Vagina (tissue), 2 donors: ENCODE data around the gene ZNF467. TPM values are rescaled to one million over a fixed set of nuclear protein-coding genes. Genes with fewer than 3 reads are reported as not detected.

ENCODE experiments used
- DNase-seq, 2 donors: peaks; one replicate each; pipeline ENCODE4 v3.0.0-alpha.2; 2017; ENCODE audit errors: extremely low spot score in 2 of 2
- H3K27ac ChIP-seq: fragments of 200-600 bp; sonication (generic); one replicate; pipeline ENCODE4 v1.5.1; 2019
- H3K27me3 ChIP-seq: fragments of 200-600 bp; sonication (generic); one replicate; pipeline ENCODE4 v1.5.1; 2019
- H3K36me3 ChIP-seq, 2 donors: fragments of 200-600 bp; sonication (generic); one replicate each; pipeline ENCODE4 v1.5.1; 2017 to 2019
- H3K4me1 ChIP-seq: fragments of 200-600 bp; sonication (generic); one replicate; pipeline ENCODE4 v1.5.1; 2019
- H3K4me3 ChIP-seq, 2 donors: fragments of 200-600 bp; sonication (generic); 1 replicate in 1 of 2; 2 replicates in 1 of 2; pipeline ENCODE4 v1.5.1; 2016 to 2019
- H3K9me3 ChIP-seq: fragments of 200-600 bp; sonication (generic); one replicate; pipeline ENCODE4 v1.5.1; 2019
- POLR2A ChIP-seq, 2 donors: fragments of 450-650 bp; IDR thresholded peaks; one replicate each; pipeline ENCODE4 v1.6.1; 2017; ENCODE audit warnings: antibody characterized with exemption in 2 of 2, mild to moderate bottlenecking in 2 of 2, moderate library complexity in 2 of 2
- POLR2AphosphoS5 ChIP-seq, 2 donors: sonication (generic); formaldehyde crosslinking; IDR thresholded peaks; one replicate each; pipeline ENCODE4 v1.9.0; 2017; ENCODE audit warnings: antibody characterized with exemption in 2 of 2, mild to moderate bottlenecking in 2 of 2, low read depth in 1 of 2; ENCODE audit not compliant: insufficient read depth in 1 of 2
- intact Hi-C: fragments of 100-400 bp; cut with DNase I; formaldehyde crosslinking; loops from one replicate; pipeline ENCODE4 v1.15.1; 2023
- total RNA-seq: library from RNA; depleted of rRNA; stranded (reverse); fragments of >200 nt; gene quantifications from one replicate; pipeline ENCODE4 v1.2.3, GENCODE V29; 2016
- TF ChIP-seq, protein P1 (sequence below), 3 experiments: fragments of 450-650 bp in 2 of 3; fragments of 200-600 bp in 1 of 3; sonication (generic) in 1 of 3; IDR thresholded peaks; one replicate each; pipeline ENCODE4 v1.5.1; 2017 to 2019; ENCODE audit warnings: antibody characterized with exemption in 3 of 3, mild to moderate bottlenecking in 2 of 3, moderate library complexity in 2 of 3

The ZNF467 gene
- total RNA-seq, 1 donor from 2014 or later, result 13.3 TPM

GRCh38 chr7:149780056-149780455, 6.7 kb upstream of the ZNF467 start:
- Histone ChIP-seq H3K27ac (no peak overlapping the region), H3K4me1 (no peaks in the 10 kb centered on the region), H3K27me3 (no peaks in the 10 kb centered on the region), H3K4me3 (no peak overlapping the region), H3K36me3 (no peaks in the 10 kb centered on the region), H3K9me3 (no peaks in the 10 kb centered on the region)
- intact Hi-C loops, result no loop called here
- TF ChIP-seq POLR2A (IDR thresholded peaks at IDR 0.05) (no peak), POLR2AphosphoS5 (IDR thresholded peaks at IDR 0.05; ENCODE audit: insufficient read depth in 1 of 2, low read depth in 1 of 2) (no peak)
- TF ChIP-seq, protein P1, sequence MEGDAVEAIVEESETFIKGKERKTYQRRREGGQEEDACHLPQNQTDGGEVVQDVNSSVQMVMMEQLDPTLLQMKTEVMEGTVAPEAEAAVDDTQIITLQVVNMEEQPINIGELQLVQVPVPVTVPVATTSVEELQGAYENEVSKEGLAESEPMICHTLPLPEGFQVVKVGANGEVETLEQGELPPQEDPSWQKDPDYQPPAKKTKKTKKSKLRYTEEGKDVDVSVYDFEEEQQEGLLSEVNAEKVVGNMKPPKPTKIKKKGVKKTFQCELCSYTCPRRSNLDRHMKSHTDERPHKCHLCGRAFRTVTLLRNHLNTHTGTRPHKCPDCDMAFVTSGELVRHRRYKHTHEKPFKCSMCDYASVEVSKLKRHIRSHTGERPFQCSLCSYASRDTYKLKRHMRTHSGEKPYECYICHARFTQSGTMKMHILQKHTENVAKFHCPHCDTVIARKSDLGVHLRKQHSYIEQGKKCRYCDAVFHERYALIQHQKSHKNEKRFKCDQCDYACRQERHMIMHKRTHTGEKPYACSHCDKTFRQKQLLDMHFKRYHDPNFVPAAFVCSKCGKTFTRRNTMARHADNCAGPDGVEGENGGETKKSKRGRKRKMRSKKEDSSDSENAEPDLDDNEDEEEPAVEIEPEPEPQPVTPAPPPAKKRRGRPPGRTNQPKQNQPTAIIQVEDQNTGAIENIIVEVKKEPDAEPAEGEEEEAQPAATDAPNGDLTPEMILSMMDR (IDR thresholded peaks at IDR 0.05), result no peak
- no peak for DNase-seq

GRCh38 chr7:149779502-149779805, 6.1 kb upstream of the ZNF467 start:
- intact Hi-C loops, result no loop called here
- H3K27me3 ChIP-seq, result no peaks in the 10 kb centered on the region
- H3K27ac ChIP-seq, result no peak overlapping the region
- peaks cover 5% of the 10 kb centered on the region for H3K4me1 ChIP-seq
- DNase-seq, result no peak
- H3K4me3 ChIP-seq, result no peak overlapping the region
- no peaks in the 10 kb centered on the region for H3K9me3 ChIP-seq
- TF ChIP-seq POLR2AphosphoS5 (IDR thresholded peaks at IDR 0.05; ENCODE audit: insufficient read depth in 1 of 2, low read depth in 1 of 2) (no peak), POLR2A (IDR thresholded peaks at IDR 0.05) (no peak)
- TF ChIP-seq, protein P1 (IDR thresholded peaks at IDR 0.05), result no peak
- H3K36me3 ChIP-seq, result no peaks in the 10 kb centered on the region

DNA sequence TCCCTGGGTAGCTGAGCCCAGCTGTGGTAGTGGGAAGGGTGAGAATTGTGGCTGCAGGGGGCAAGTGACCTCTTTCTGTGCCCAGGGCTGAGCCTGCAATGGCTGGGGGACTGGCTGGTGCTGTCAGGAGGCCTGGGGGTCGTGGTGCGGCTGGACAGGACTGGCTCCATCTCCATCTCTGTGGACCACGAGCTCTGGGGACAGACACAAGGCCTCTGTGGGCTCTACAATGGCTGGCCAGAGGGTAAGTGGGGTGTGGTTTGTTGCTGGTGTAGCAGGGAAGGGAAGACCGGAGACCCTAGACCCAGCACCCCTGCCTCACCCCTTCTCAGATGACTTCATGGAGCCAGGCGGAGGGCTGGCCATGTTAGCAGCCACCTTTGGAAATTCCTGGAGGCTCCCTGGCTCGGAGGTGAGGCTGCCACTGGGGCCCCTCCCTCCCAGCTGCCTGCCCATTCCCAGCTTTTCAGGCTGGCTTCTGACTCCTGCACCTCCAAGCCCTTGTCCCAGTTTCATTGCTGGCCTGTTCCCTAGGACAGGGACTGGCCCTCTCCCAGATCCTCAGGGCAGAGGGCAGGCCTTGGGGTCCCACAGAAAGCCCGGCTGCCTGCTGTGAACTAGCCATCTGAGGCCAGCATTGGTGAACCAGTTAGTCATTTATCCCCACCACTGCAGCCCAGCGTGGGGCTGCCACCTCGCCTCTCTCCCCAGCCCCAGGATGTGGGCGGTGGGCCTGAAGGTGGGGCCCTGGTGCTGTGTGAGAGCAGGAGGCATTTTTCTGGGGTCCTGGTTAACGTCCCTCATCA, 5.5 kb upstream of the ZNF467 start:
- no peak overlapping the region for H3K4me3 ChIP-seq
- TF ChIP-seq POLR2A (IDR thresholded peaks at IDR 0.05) (no peak), POLR2AphosphoS5 (IDR thresholded peaks at IDR 0.05; ENCODE audit: insufficient read depth in 1 of 2, low read depth in 1 of 2) (no peak)
- TF ChIP-seq, protein P1 (IDR thresholded peaks at IDR 0.05), result no peak
- no peak overlapping the region for H3K27ac ChIP-seq
- H3K36me3 ChIP-seq, result no peaks in the 10 kb centered on the region
- H3K27me3 ChIP-seq, result no peaks in the 10 kb centered on the region
- no peak for DNase-seq
- intact Hi-C loops, result no loop called here
- H3K4me1 ChIP-seq, result peaks cover 10% of the 10 kb centered on the region
- H3K9me3 ChIP-seq, result no peaks in the 10 kb centered on the region

- peaks cover 17% of the 10 kb centered on the region for H3K4me1 ChIP-seq
- no peaks in the 10 kb centered on the region for H3K9me3 ChIP-seq
- no peak overlapping the region for H3K27ac ChIP-seq
- H3K27me3 ChIP-seq, result no peaks in the 10 kb centered on the region
- TF ChIP-seq POLR2A (IDR thresholded peaks at IDR 0.05), result no peak
- no peak for DNase-seq
- intact Hi-C loops, result no loop called here
- no peaks in the 10 kb centered on the region for H3K36me3 ChIP-seq
- no peak overlapping the region for H3K4me3 ChIP-seq
Measured at GRCh38 chr7:149778327-149778637, 4.9 kb upstream of the ZNF467 start.

DNA sequence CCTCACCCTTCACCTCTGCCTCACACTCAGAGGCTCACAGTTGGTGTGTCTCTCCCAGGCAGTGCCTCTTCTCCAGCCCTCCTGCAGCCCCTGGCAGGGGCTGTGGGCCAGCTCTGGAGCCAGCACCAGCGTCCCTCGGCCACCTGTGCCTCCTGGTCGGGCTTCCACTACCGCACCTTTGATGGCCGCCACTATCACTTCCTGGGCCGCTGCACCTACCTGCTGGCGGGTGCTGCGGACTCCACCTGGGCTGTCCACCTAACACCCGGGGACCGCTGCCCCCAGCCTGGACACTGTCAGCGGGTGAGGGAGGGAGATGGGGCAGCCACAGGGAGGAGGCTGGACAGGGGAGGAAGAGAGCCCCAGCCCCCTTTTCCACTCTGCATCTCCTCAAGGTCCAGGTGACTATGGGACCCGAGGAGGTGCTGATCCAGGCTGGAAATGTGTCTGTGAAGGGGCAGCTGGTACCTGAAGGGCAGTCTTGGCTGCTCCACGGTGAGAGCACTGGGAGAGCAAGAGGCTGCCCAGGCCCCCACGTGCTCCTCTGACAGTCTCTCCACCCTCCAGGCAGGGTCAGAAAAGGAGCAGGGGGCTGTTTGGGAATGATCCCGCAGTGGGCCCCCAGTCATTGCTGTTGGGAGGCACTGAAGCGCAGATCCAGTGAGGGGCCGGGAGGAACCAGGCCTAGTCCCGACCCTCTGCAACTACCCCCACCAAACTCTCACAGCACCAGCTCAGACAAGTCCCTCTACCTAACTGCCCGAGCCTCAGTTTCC, 4.4 kb upstream of the ZNF467 start:
- Histone ChIP-seq H3K4me1 (peaks cover 19% of the 10 kb centered on the region), H3K9me3 (no peaks in the 10 kb centered on the region), H3K36me3 (no peaks in the 10 kb centered on the region), H3K27me3 (no peaks in the 10 kb centered on the region), H3K27ac (no peak overlapping the region), H3K4me3 (no peak overlapping the region)
- intact Hi-C loops, result no loop called here
- DNase-seq, result no peak
- TF ChIP-seq POLR2A (IDR thresholded peaks at IDR 0.05) (no peak), POLR2AphosphoS5 (IDR thresholded peaks at IDR 0.05; ENCODE audit: insufficient read depth in 1 of 2, low read depth in 1 of 2) (no peak)
- TF ChIP-seq, protein P1 (IDR thresholded peaks at IDR 0.05), result no peak
